Thyroid gland (tissue), 4 donors: ENCODE data around the gene PCDHGB7. TPM values are rescaled to one million over a fixed set of nuclear protein-coding genes. Genes with fewer than 3 reads are reported as not detected.
A peak's percentile ranks its signal among the peaks of the same experiment; 100 is the strongest.
"Not testable (repeated sequence)": the region's sequence is repeated elsewhere in the genome, so short reads cannot be mapped to it uniquely, and the experiment has no call there.

ENCODE experiments used
- DNase-seq, 2 donors: peaks; one replicate each; pipeline ENCODE4 v3.0.0-alpha.2; 2019
- H3K27ac ChIP-seq, 3 donors: fragments of 200-600 bp; sonication (generic); 1 replicate in 2 of 3; 2 replicates in 1 of 3; pipeline ENCODE4 v1.5.1; 2016 to 2019; ENCODE audit warnings: mild to moderate bottlenecking in 1 of 3, moderate library complexity in 1 of 3
- H3K27me3 ChIP-seq: fragments of 200-600 bp; sonication (generic); one replicate; pipeline ENCODE4 v1.5.1; 2019
- H3K36me3 ChIP-seq, 2 donors: fragments of 200-600 bp; sonication (generic); one replicate each; pipeline ENCODE4 v1.5.1; 2016 to 2019
- H3K4me1 ChIP-seq, 2 donors: fragments of 200-600 bp; sonication (generic); one replicate each; pipeline ENCODE4 v1.5.1; 2017 to 2019
- H3K4me3 ChIP-seq, 3 donors: fragments of 200-600 bp; sonication (generic); replicated peaks in 1 of 3; 1 replicate in 2 of 3; 2 replicates in 1 of 3; pipeline ENCODE4 v1.5.1; 2016; ENCODE audit warnings: mild to moderate bottlenecking in 1 of 3
- H3K9me3 ChIP-seq: fragments of 200-600 bp; sonication (generic); one replicate; pipeline ENCODE4 v1.5.1; 2017
- POLR2A ChIP-seq, 2 donors: fragments of 450-650 bp; IDR thresholded peaks; one replicate each; pipeline ENCODE4 v1.6.1; 2017; ENCODE audit warnings: antibody characterized with exemption in 2 of 2, mild to moderate bottlenecking in 2 of 2, moderate library complexity in 1 of 2
- WGBS, 2 donors: methylation state at CpG; one replicate each; pipeline ENCODE4 v1.1.5; 2017; 5-methylcytosine and 5-hydroxymethylcytosine counted together
- intact Hi-C: fragments of 100-400 bp; cut with DNase I; formaldehyde crosslinking; loops from one replicate; pipeline ENCODE4 v1.15.1; 2023
- total RNA-seq, 4 donors: library from RNA; depleted of rRNA; stranded (reverse); fragments of >200 nt; gene quantifications; one replicate each; pipeline ENCODE4 v1.2.3, GENCODE V29; 2016
- TF ChIP-seq, protein P1 (sequence below), 6 experiments: fragments of 200-600 bp in 3 of 6; fragments of 450-650 bp in 3 of 6; sonication (generic) in 3 of 6; IDR thresholded peaks; one replicate each; pipeline ENCODE4 v1.5.1; 2016 to 2019; ENCODE audit warnings: antibody characterized with exemption in 6 of 6, mild to moderate bottlenecking in 2 of 6, inconsistent platforms in 1 of 6, moderate library complexity in 1 of 6

The PCDHGB7 gene
- total RNA-seq, 4 donors from 2014 or later, result 9.5 to 19.7 (median 11.3) TPM

DNA sequence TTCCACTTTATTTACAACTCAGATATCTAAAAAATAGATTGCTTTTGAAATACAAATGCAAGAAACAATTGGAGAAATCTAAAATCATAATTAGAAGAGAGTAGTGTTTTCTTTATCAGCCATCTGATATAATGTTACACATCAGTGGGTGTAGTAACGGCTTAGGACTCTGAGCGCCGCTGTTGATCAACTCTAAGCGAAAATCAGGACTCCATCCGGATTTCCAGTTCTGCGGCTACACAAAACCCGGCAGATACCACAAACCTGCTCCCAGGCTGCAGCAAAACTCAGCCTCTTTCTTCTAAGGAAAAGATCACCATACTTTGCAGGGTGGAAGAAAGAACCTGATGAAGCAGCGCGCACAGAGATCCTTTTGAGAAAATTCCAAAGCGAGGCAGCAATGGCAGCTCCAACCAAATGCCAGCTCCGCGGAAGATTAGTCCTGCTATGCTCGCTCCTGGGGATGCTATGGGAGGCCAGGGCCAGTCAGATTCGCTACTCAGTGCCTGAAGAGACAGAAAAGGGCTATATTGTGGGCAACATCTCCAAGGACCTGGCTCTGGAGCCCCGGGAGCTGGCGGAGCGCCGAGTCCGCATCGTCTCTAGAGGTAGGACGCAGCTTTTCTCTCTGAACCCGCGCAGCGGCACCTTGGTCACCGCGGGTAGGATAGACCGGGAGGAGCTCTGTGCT lies 14.8 kb upstream of the PCDHGB7 start, which contains the start of gene PCDHGA9:
Gene PCDHGA9 (plus strand): TSS at position 226 of the 691 bp plus-strand sequence. CDS start 175 bp downstream, at position 401.
- 13 to 16% methylated on average over 27 of the region's 27 CpGs for WGBS, 2 donors
- peak in 1 of 2 donors; percentile 44 for DNase-seq

DNA sequence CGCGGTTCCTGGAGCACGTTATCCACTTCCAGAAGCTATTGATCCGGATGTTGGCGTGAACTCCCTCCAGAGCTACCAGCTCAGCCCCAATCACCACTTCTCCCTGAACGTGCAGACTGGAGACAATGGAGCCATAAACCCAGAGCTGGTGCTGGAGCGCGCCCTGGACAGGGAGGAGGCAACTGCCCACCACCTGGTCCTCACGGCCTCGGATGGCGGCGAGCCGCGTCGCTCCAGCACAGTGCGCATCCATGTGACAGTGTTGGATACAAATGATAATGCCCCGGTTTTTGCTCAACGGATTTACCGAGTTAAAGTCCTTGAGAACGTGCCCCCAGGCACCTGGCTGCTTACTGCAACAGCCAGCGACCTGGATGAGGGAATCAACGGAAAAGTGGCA lies 14.1 kb upstream of the PCDHGB7 start:
- H3K4me1 ChIP-seq, result peaks cover 4 to 7% of the 10 kb centered on the region in 2 donors
- no peak overlapping the region for H3K27ac ChIP-seq
- H3K9me3 ChIP-seq, result no peaks in the 10 kb centered on the region
- no peak for TF ChIP-seq POLR2A (IDR thresholded peaks at IDR 0.05)
- TF ChIP-seq, protein P1, sequence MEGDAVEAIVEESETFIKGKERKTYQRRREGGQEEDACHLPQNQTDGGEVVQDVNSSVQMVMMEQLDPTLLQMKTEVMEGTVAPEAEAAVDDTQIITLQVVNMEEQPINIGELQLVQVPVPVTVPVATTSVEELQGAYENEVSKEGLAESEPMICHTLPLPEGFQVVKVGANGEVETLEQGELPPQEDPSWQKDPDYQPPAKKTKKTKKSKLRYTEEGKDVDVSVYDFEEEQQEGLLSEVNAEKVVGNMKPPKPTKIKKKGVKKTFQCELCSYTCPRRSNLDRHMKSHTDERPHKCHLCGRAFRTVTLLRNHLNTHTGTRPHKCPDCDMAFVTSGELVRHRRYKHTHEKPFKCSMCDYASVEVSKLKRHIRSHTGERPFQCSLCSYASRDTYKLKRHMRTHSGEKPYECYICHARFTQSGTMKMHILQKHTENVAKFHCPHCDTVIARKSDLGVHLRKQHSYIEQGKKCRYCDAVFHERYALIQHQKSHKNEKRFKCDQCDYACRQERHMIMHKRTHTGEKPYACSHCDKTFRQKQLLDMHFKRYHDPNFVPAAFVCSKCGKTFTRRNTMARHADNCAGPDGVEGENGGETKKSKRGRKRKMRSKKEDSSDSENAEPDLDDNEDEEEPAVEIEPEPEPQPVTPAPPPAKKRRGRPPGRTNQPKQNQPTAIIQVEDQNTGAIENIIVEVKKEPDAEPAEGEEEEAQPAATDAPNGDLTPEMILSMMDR (IDR thresholded peaks at IDR 0.05), result no peak
- no peak for DNase-seq
- H3K36me3 ChIP-seq, result no peaks in the 10 kb centered on the region
- 24 to 26% methylated on average over 22 of the region's 22 CpGs for WGBS, 2 donors
- intact Hi-C loops, result no loop called here
- no peak overlapping the region for H3K4me3 ChIP-seq
- no peaks in the 10 kb centered on the region for H3K27me3 ChIP-seq

More for the DNA sequence above, 14.8 kb upstream of the PCDHGB7 start, which contains the start of gene PCDHGA9:
- no peaks in the 10 kb centered on the region for H3K9me3 ChIP-seq
- no peak within 1 kb of the TSS for H3K27ac ChIP-seq
- intact Hi-C loops, result no loop called here
- no peak for TF ChIP-seq POLR2A (IDR thresholded peaks at IDR 0.05)
- TF ChIP-seq, protein P1 (IDR thresholded peaks at IDR 0.05), result peak in 3 of 6 experiments; percentile 20 to 45 (median 35)
- H3K27me3 ChIP-seq, result no peaks in the 10 kb centered on the region
- H3K36me3 ChIP-seq, result no peaks in the 10 kb centered on the region
- H3K4me3 ChIP-seq, result peak within 1 kb of the TSS in 1 of 3 donors; percentile 19
- H3K4me1 ChIP-seq, result peaks cover 4 to 7% of the 10 kb centered on the region in 2 donors

DNA sequence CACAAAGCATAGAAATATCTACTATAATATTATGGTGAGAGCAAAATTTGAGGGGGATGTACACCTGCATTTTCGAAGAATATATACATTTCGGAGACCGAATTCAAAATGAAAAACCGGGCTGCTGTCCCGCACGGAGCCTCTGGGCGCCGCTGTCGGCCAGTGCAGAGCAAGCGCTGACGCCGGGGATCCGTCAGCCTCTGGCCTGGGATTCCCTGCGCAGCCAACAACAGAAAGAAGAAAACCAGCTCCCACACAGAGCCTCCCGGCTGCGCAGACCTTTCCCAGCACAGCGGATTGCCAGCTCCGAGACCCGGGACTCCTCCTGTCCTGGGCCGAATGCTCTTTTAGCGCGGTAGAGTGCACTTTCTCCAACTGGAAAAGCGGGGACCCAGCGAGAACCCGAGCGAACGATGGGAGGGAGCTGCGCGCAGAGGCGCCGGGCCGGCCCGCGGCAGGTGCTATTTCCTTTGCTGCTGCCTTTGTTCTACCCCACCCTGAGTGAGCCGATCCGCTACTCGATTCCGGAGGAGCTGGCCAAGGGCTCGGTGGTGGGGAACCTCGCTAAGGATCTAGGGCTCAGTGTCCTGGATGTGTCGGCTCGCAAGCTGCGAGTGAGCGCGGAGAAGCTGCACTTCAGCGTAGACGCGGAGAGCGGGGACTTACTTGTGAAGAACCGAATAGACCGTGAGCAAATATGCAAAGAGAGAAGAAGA lies 9.5 kb upstream of the PCDHGB7 start, which contains the start of gene PCDHGB6:
Gene PCDHGB6 (plus strand): TSS at position 232 of the 716 bp plus-strand sequence. CDS start 182 bp downstream, at position 414.
- H3K9me3 ChIP-seq, H3K4me3 ChIP-seq, H3K27me3 ChIP-seq, H3K4me1 ChIP-seq, H3K36me3 ChIP-seq, H3K27ac ChIP-seq, intact Hi-C loops: not testable (repeated sequence)
- peak; percentile 58 to 62 for DNase-seq
- WGBS, 2 donors, result 12 to 15% methylated on average over 31 to 40 of the region's 51 CpGs
- TF ChIP-seq, protein P1 (IDR thresholded peaks at IDR 0.05), result peak; percentile 32 to 58 (median 55)

DNA sequence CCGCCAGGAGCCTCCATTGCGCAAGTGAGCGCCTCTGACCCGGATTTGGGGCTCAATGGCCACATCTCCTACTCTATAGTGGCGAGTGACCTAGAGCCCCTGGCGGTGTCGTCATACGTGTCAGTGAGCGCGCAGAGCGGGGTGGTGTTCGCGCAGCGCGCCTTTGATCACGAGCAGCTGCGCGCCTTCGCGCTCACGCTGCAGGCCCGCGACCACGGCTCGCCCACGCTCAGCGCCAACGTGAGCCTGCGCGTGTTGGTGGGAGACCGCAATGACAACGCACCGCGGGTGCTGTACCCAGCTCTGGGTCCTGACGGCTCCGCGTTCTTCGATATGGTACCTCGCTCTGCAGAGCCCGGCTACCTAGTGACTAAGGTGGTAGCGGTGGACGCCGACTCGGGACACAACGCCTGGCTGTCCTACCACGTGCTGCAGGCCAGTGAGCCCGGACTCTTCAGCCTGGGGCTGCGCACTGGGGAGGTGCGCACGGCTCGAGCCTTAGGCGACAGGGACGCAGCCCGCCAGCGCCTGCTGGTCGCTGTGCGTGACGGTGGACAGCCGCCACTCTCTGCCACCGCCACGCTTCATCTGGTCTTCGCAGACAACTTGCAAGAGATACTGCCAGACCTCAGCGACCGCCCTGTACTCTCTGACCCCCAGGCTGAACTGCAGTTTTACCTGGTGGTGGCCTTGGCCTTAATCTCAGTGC lies 7.7 kb upstream of the PCDHGB7 start:
- H3K4me1 ChIP-seq, result no peaks in the 10 kb centered on the region
- no peak for TF ChIP-seq POLR2A (IDR thresholded peaks at IDR 0.05)
- TF ChIP-seq, protein P1 (IDR thresholded peaks at IDR 0.05), result no peak
- H3K36me3 ChIP-seq, result no peaks in the 10 kb centered on the region
- no peak for DNase-seq
- intact Hi-C loops, result no loop called here
- peaks cover 6% of the 10 kb centered on the region for H3K9me3 ChIP-seq
- H3K4me3 ChIP-seq, result no peak overlapping the region
- H3K27ac ChIP-seq, result no peak overlapping the region
- 22 to 28% methylated on average over 19 to 47 of the region's 64 CpGs for WGBS, 2 donors
- no peaks in the 10 kb centered on the region for H3K27me3 ChIP-seq
